GM19438 (cell line): ENCODE results near the gene ANKRD62.

Experiments used
- ATAC-seq: cut with Tn5 transposase; IDR thresholded peaks from one replicate; pipeline ENCODE4 v1.9.1; 2021; ENCODE audit warnings: low read depth; ENCODE audit not compliant: unreplicated experiment

Gene ANKRD62

GRCh38 chr18:12162786-12163185 is 69.1 kb downstream of the ANKRD62 start:
- ATAC-seq, result no peak

GRCh38 chr18:12165038-12165768 is 71.6 kb downstream of the ANKRD62 start:
- no peak for ATAC-seq
